Eye (tissue), 1 donor: ENCODE results near the gene ACTG1.
"Not testable (repeated sequence)": the region's sequence is repeated elsewhere in the genome, so short reads cannot be mapped to it uniquely, and the experiment has no call there.

Experiments
- DNase-seq: peaks from one replicate; pipeline ENCODE4 v3.0.0-alpha.2; 2015

The ACTG1 gene

DNA sequence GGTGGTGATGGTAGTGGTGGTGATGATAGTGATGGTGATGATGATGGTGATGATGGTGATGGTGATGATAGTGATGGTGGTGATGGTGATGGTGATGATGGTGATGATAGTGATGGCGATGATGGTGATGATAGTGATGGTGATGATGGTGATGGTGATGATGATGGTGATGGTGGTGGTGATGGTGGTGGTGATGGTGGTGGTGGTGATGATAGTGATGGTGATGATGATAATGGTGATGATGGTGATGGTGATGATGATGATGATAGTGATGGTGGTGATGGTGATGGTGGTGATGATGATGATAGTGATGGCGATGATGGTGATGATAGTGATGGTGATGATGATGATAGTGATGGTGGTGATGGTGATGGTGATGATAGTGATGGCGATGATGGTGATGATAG is 19.4 kb upstream of the ACTG1 start:
- DNase-seq = not testable (repeated sequence)

DNA sequence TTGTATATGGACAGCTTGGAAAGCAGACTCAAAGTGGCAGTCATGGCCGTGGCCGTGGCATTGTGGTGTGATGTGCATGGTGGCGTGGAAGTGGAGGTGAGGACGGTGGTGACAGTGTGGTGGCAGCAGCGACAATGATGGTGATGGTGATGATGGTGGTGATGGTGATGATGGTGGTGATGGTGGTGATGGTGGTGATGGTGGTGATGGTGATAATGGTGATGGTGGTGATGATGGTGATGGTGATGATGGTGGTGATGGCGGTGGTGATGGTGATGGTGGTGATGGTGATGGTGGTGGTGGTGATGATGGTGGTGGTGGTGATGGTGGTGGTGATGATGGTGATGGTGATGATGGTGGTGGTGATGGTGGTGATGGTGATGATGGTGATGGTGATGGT is 18.4 kb upstream of the ACTG1 start:
- not testable (repeated sequence) for DNase-seq

DNA sequence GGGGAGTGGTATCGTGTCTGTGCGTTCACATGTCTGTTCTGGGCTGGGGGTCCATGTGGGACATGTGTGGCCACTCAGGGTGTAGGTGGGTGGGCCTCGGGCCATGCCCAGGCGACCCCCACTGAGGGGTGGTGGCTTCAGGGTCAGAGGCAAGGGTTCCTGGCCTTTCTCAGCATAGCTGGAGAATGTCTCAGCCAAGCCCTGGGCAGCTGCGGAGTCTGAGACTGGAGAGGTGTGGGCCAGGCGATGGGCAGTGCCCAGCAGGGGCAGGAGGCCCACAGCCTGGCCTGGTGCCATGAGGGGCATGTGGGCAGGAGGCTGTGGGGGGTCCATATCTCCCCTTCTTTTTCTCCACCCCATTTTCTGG is 16.8 kb upstream of the ACTG1 start:
- no peak for DNase-seq

DNA sequence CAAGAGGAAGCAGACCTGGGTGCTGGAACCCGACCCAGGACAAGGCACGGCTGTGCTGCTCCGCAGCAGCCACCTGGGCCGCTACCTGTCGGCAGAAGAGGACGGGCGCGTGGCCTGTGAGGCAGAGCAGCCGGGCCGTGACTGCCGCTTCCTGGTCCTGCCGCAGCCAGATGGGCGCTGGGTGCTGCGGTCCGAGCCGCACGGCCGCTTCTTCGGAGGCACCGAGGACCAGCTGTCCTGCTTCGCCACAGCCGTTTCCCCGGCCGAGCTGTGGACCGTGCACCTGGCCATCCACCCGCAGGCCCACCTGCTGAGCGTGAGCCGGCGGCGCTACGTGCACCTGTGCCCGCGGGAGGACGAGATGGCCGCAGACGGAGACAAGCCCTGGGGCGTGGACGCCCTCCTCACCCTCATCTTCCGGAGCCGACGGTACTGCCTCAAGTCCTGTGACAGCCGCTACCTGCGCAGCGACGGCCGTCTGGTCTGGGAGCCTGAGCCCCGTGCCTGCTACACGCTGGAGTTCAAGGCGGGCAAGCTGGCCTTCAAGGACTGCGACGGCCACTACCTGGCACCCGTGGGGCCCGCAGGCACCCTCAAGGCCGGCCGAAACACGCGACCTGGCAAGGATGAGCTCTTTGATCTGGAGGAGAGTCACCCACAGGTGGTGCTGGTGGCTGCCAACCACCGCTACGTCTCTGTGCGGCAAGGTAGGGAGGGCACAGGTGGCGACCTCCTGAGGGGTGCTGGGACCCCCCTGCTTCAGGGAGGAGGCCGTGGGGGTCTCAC is 16.2 kb upstream of the ACTG1 start:
- DNase-seq = no peak

DNA sequence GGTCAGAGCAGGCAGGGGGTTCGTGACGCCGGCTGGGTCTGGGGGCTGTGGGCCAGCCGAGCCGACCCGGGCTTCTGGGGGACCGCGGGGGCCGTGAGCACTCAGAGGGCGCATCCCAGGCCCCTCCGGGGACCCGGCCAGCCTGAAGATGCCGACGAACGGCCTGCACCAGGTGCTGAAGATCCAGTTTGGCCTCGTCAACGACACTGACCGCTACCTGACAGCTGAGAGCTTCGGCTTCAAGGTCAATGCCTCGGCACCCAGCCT is 15.7 kb upstream of the ACTG1 start:
- DNase-seq = no peak

DNA sequence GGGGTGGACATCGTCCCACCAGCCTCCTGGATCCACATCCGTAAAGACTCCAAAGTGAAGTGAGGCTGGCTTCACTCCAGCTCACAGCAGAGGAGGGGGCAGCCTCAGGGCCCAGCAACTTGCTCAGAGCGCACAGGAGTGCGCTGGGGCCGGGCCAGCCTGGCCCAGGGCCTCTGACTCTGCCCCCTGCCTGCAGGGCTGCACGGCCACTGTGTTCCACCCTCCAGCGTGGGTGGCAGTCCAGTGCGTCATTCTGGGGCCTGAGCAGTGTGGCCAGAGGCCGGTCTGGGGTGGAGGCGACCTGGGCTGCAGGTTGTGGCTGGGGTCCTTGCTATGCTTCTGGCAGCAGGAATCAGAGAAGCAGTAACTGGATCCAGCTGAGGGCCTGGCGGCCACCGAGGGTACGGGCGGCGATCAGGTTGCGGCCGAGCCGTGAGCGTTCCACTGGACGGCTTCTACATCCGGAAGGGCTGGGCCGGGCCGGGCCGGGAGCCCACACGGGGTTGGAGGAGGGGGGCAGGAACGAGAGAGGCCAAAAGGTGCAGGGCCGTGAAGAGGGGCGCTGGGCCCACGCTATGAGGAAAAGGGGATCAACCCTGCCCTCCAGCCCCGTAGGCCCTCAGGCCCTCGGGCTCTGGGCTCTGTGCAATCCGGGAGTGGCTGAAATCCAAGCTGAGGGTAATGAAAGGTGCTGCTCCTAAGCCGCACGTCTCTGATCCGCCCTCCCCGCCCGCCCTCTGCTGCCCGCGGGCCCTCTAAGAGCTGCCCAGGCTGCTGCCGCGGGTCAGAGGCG is 15.2 kb upstream of the ACTG1 start, which contains the start of gene FSCN2:
TSS of gene FSCN2 (plus strand) at position 787 of the 793 bp plus-strand sequence. CDS start 155 bp downstream, outside the sequence.
- no peak for DNase-seq

DNA sequence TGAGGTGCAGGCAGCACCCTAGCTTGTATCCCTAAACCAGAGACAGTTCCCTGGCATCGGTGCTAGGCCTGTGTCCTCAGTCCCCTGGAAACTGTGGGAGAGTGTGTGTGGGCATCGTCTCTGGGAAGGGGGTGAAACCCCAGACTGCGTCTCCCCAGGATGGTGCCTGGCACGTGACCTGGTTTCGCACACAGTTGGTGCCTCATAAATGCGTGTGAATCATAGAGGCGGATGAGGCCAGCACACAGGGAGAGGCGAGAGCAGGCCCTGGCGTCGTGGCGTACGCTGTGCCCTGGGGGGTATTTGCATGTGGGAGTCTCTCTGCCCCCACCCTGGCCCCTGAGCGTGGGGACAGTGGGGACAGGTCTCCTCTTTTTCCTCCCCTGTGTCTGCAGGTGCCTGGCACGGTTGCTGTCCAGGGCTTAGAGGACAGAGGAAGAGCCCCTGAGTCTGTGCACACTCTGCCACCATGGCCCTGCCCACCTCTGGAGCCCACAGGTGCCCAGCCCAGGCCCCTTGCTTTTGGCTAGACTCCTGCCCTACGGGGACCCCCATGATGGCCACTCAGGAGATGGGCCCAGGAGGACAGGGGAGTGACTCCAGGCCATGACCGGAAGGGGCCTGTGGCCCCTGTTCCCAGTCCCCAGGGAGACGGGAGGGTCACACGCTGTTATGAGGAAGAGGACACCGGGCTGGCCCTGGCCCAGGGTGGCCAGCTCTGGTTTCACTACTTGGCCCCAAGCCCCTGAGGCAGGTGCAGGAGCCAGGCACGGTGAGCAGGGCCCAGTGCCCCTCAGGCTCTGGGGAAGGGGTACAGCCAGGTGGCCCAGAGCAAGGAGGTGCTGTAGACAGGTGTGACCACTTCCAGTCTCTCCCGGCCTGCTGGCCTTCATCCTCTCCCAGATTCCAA is 14.3 kb upstream of the ACTG1 start:
- no peak for DNase-seq

DNA sequence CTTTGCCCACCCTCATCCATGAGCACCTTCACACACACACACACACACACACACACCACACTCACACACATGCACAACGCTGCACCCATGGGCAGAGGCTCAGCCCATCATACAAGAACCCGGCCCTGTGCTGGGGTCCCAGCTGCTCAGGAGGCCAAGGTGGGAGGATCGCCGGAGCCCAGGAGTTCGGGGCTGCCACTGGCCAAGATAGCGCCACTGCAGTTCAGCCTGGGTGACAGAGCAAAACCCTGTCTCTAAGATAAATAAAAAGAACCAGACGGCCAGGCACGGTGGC is 12.2 kb upstream of the ACTG1 start:
- DNase-seq = no peak

DNA sequence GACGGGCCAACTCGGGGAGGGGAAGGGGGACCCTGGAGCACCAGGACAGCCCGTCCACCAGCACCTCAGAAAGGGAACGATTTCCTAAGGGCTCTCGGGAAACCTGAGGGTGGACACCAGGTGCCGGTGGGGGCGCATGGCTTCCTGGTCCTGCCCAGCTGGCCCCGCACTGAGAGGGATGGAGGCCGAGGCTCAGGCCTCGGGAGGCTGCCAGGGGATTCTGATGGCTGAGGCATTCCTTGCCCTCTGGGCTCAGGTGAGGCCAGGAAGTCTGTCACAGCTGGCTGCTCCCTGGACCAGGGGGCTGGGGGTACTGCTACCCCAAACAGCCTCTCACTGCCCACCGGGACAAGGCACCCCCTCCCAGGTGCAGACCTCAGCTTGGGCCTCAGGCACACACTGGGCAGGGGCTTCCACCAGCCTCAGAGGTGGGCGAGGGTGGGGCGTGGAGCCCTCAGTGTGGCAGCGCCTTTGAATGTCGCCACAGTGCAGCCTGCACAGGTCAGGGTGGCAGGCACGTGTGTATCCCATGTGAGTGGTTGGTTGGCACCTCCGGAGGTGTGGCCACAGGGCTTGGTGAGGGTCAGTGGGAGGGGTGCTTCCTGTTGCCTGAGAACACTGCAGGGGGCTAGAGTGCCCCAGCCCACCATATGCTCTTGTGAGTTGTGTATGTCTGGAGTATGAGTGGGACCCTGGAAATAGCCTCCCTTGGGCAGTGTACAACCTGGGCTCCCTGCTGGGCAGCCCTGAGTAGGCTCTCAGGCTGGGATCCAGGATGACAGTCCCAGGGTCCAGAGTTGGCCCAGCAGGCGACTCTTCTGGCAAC is 11.7 kb upstream of the ACTG1 start:
- no peak for DNase-seq

DNA sequence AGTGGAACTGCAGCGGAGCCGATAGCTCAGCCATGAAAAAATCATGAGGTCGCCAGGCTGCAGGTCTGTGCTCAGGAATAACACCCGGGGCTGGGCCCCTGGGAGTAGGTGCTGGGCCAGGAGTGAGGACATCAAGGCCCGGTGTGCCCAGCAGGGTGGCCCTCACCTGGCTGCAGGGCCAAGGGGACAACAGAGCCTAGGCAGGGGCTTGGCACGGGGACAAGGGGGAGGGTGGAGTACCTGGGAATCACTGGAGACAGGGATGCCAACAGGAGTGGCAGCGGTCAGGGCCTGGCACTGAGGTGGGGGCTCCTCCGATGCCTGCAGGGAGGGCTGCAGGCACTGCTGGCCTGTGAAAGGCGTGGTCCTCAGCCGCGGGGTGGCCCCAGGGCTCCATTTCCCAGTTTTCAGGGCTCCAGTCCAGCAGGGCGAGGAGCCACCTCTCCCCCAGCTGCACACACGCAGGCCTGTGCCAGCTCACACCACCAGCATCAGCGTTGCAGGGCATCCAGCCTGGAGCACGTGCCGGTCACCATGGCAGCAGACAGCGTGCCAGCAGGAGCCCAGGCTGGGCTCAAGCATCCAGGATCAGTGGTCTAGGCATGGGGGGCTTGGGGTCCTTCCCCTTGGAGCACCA is 10.9 kb upstream of the ACTG1 start:
- DNase-seq = peak; percentile 64

DNA sequence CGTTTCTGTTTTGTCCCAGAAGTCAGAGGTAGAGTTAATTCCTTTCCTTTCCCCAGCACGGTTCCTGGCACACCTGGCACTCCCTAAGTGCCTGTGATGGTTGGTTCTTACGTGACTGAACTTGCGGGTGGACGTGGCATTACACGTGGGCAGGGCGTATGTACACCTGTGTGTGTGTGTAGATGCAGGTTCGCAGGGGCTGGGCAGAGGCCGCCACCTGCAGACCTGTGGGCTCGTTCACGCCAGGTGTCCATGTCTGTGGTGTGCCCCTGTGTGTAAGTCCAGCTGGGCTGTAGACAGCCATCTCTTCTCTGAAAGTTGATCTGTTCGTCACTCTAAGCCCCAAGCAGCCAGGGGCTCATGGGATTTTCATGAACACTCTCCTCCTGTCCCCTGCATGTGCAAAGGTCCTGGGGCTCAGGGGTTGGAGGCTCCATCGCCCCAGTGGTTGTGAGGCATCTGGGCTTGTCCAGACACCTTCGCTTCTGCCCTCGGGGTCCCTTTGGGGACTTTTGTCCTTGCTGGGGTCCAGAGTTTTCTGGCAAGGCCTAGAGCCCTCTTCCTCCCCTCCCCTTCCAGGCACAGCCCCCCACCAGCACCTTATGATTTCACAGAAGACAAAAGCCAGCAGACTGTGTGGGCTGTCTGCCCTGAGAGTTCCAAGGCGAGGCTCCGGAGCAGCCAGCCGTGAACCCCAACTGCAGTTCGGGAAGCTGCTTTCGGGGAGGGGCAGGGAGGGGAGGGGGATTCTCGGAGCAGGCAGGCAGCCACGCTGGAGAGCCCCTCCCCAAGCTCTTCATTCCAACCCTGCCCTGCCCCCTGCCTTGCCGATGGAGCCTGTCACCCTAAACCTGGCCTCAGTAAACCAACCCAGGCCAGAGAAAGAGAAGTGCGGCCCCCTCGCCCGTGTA is 10.1 kb upstream of the ACTG1 start:
- DNase-seq = peak; percentile 91

DNA sequence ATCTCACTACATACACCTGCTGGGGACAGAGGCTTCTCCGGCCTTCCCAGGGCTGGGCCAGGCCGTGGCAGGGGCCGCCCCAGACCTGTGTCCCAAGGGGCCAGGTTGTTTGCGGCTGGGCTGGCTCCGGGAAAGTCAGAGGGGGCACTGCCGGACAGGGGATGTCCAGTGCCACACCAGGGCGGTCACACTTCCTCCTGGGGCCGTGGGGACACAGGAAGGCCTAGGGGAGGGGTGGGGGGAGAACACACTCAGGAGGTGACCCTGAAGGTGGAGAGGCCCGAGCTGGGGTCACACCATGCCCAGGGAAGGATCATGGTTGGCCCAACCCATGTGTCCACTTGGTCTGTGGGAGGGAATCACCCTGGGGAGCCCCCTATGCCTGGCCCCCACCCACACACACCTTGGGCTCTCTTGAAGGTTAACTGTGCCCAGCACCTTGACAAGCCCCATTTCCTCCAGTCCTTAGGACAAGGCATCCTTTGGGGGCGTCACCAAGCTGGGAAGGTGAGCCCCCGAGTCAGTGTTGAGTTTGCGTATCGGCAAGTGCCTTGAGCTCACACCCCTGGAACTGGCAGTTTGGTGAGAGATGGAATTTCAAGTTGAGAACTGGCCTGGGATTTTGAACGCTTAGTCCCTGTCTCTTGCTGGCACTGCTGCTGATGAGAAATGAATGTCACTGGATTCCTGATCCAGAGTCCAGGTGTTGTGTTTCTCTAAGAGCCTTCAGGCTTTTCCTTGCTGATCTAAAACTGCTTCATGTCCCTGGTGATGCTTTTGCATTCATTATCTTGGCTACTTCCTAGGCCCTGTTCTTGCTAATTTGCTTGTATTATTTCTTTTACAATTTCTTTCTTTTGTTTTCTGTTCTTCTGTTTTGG is 7.7 kb upstream of the ACTG1 start:
- no peak for DNase-seq

DNA sequence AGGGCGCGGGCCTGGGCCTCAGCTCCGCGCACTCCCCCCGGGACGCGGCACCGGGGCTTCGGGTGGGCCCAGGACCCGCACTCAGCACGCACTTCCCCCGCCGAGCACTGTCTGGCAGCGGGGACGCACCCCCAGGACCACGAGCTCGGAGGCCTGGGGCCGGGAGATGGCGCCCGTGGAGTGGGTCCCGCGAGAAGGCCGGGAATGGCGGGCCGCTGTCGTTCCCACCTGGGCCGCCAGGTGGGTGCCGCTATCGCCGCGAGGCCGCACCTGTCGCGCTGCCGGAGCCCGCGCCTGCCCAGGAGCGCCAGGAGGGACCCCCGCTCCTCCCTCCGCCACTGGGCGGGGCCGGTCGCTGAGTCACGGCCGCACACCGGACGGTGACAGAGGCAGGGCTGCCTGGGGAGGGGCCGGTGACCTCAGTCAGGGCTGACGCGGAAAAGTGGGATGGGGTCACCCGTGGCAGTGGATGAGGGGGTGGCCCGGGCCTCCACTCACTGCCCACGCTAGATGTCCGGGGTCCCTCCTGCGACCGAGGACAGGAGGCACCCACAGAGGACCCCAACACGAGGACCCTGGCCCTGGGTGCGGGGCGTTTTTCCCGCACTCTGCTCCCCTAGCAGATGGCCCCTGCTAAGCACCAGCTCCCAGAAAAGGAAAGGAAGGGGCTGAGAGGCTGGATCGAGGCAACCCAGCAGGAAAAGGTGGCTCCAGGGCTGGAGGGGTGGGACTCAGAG is 6.9 kb upstream of the ACTG1 start:
- no peak for DNase-seq

DNA sequence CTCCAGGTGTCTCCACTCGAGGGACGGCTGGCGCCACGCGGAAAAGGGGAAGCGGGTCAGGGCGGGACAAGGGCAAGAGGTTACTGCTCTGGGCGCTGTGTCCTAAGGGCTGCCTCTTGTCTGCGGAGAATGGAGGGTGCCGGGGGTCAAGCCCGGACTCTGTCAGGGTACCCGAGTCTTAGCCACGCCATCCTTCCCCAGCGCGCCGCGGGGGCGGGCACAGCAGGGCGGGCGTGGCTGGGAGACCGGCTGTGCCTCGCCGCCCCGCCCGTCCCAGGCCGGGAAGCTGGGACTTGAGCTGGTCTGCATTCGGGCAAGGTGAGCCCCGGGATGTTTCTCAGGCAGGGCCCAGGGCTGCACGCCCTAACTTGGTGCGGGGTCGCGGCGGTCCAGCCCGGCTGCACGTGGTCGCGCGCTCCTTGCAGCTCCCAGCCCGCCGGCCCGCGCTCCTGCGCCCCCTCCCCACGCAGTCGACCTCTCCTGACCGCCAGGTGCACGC is 6.2 kb upstream of the ACTG1 start:
- DNase-seq = no peak

DNA sequence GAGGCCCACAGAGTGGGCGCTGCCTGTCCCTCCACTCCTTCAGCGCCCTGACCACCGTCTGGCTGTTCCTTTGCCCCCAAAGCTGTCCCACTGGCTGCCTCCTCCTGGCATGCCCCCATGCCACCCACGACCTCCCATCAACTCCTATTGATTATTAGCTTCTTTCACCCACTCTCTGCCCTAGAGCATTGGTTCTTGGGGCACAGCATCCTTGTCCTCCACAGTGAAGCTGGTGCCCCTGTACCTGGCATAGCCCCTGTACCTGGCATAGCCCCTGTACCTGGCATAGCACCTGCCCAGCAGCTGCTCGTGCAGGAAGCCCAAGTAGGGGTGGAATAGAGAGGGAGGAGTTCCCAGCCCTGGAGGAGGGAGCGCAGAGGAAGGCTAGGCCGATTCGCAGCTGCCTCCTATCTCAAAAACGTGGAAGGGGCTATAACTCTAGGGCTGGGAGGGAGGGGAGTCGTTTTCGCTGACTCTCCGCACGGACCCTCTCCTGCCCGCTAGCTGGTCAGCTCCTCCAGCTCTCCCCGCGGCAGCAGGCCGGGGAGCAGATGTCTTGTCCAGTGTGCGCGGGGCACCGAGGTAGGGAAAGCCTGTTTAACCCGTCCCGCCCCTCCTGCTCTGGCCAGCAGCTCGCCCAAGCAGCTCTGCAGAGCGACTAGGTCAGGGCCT is 5.7 kb upstream of the ACTG1 start:
- peak; percentile 54 for DNase-seq

DNA sequence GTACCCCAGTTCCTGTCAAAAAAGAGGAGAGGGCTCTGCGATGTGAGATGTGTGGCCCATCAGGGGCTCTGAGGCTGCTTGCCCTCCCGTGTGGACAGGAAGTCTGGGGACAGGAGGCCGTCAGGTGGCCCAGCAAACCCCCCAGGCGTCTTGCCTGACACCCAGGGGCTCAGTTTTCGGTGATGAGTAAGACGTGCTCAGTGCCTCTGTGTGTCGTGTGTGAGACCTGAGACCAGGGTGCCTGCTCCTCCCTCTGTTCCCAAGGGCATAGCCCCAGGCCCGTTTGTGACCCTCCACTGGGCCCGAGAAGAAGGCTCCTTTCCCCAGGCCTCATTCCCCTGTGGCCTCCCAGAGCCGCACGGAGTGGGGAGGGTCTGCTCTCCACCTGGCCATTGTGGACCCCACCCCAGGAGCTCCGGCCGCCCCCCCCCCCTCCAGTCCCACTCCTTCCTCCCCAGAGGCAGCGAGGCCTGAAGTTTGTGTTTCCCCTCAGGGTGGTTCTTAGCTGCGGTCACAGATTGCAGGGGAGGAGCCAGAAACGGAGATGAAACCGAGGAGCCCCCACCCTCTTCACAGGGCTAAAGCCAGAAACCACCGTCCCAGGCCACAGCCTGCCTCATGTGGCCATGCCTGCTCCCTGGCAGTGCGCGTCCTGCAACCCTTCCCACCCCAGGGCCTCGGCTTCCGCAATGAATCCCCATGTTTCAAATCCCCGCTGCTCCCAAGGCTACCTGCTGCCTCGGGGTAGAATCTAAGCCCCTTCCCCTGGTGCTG is 4.9 kb upstream of the ACTG1 start:
- DNase-seq = no peak

DNA sequence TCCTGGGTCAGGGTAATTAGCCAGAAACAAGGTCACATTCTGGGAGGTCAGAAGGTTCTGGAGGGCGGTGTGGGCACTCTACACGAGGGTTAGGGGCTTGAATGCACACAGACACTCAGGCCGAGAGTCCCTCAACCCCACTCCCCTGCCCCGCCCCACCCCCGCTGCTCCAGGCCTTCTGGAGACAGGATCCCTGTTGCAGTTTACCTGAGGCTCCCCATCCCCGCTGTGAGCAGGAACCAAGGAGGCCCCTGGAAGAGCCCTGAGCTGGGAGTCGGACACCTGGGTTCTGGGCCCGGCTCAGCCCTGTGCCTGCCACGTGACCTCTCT is 4.4 kb upstream of the ACTG1 start:
- no peak for DNase-seq

DNA sequence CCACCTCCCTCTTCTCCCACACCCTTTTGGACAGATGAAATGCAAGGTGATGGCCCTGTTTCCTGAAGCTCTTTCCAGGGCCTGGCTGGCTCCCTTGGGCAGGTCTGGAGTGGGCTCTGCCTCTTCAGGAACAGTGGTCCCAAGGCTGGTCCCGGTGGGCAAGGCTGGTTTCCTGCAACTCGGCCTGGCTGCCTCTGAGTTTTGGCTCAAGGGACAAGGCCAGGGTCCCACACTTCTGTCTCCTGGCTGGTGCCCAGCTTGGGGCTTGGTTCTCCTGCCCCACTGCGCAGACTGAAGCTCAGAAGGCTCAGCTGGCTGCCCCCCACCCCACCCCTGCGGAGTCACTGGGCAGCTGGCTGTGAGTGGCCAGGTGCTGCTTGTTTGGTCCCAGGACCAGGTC is 3.8 kb upstream of the ACTG1 start:
- no peak for DNase-seq
